Stimulated activated CD8-positive, alpha-beta memory T cell treated with anti-CD3 and anti-CD28 coated beads, Interleukin-4, amount 100 ng/mL, for 1 hour (primary cell): ENCODE data around the gene LTBP1.
"Not testable (repeated sequence)": the region's sequence is repeated elsewhere in the genome, so short reads cannot be mapped to it uniquely, and the experiment has no call there.

Experiments used
- DNase-seq, 2 donors: peaks; one replicate each; pipeline ENCODE4 v3.0.0-alpha.2; 2020; ENCODE audit warnings: low read depth in 2 of 2, low spot score in 1 of 2

The LTBP1 gene

GRCh38 chr2:32946314-32947075 lies at the start of gene LTBP1:
TSS of gene LTBP1 (plus strand) at chr2:32946953. CDS start at chr2:32947325, 372 bp downstream.
- peak; percentile 7 to 15 for DNase-seq

DNA sequence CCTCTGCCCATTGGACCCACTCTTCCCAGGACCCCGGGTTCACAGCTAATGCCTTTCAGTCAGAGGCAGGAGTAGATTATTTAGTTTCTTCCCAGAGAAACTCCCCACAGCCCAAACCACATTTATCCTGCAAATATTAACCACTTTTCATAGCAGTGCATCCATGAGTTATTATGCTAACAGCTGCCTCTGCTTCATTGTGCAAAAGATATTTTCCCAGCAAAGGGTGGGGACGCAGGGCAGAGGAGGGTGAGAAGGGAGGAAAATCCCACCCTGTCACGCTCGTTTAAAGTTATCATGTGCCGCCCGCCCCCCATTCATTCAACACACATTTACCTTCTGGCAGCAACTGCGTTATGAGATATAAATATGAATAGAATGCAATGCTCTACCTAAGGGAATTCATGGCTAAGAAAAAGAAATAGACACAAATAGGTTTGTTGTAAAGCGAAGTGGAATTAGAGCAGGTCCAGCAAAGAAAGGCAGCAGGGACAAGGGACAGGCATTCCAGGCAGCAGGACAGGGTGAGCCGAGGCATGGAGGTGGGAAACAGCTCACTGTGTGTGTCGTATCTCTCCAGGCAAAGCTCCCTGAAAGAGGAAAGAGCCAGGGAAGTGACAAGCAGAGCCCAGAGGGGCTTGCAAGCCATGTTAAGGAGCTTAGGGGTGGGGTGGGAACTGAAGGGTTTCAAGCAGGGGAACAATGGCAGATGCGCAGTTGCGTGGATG lies 46.3 kb upstream of the LTBP1 start:
- DNase-seq = no peak

GRCh38 chr2:32901313-32901712 lies 45.4 kb upstream of the LTBP1 start:
- no peak for DNase-seq

DNA sequence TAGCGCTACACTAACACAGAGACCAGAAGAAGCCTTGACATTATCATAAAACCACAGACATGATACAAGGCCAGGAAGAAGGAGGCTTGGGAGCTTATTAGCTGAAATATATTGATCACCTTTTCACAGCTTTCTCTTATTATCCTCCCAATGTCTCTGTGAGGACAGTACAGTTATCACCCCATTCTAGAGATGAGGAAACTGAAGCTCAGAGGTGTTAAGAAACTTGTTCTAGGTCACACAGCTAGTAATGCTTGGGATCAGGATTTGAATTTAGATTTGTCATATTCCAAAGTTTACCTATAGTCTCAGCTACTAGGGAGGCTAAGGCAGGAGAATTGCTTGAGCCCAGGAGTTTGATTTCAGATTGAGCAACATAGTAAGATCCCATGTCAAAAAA lies 44.6 kb upstream of the LTBP1 start:
- DNase-seq = no peak

DNA sequence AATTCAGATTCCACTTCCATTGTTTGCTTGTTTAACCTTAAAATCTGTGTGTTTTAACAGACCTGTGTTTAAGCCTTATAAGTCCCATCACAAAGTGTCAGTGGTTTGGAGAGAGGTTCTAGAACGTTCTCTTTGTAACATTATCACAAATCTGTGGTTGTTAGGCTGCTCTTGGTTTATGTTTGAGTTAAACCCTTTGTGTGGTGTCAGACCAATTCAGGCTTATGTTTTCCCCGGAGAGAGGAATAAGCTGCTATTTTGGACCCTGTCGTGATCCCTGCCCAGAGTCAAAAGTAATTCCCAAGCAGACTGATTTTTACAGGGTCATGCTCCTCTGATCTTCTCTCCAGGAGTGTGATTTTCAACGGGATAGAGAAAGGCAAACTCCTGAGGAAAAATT lies 43.8 kb upstream of the LTBP1 start:
- no peak for DNase-seq

GRCh38 chr2:32904074-32904473 lies 42.7 kb upstream of the LTBP1 start:
- DNase-seq = no peak

DNA sequence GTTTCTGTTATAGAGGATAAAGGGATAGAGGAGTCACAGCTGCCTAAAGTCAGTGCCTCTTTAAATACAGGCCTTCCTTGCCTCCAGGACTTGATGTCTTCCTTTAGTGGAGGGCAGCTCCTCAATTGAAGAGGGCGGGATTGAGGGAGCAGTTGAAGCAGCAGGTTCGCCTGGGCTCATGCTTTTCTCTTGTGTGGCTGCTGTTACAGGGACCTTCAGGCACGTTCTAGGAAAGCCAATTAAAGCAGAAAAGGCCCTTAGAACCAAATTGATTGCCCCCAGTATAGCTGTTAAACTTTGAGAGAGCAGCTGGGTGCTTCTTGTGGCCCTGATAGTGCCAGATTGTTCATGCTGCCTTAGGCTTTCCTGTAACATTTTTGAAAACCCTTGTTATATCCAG lies 42.0 kb upstream of the LTBP1 start:
- DNase-seq = no peak

GRCh38 chr2:32905270-32905669 lies 41.5 kb upstream of the LTBP1 start:
- DNase-seq = no peak

DNA sequence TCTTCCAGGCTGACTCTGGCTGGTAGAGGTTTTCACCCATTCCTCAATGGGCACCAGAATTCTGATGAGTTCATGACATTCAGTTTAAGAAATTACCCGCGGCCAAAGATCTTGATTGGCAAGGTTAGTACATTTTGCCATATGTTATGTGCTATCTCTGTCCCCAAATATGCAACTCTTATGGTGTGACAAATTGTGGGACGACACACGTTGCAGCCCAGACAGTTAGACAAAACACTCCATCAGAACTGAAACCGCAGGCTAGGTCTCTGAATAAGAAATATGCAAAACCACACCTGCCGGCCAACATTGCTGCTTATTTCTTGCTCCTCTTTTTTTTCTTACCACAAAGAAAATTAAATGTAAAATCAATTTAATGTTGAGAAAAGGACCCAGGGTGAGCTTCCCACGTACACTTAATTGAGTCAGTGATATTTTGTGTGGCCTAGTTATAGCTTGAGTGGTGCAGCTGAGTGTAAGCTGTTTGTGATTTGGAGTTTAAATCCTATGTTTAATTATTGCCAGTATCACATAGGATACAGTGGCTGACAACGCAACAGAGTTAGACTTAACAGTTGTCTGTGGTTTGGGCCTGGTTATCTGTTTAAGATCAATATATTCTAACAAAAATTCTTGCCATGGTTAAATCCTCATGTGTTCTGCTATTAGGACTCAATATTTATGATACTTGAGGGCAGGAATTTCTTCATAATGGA lies 35.7 kb upstream of the LTBP1 start:
- no peak for DNase-seq

DNA sequence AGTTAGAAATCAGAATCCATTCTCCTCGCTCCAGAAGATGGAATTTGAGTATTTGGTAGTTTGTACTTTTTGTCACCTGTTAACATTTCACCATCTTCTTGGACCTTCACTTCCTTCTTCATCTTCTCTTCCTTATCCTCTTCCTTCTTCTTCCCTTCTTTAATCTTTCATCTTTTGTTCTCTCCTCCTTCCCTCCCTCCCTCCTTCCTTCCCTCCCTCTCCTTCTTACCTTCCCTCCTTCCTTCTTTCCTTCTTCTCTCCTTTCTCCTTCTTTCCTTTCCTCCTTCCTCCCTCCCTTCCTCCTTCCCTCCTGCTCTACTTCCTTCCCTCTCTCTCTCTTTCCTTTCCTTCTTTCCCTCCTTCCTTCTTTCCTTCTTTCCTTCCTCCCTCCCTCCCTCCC lies 31.1 kb upstream of the LTBP1 start:
- DNase-seq = no peak

DNA sequence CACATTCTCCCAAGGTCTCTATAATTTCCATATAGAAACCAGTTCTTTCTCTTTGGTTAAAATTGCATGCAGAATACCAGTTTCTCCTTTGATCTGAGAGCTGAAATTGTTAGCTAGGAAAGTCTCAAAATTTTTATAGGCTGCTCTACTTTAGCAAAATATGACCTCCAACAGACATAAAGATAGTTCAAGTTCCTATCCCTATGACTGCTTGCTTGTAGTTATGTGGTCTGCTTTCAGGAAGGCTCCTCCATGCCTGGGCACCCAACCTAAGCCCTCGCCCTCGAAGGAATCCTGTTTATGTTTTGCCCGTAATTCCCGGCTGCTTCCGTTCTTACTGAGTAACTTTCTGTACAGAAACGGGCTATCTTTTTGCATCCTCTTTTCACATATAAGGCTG lies 28.0 kb upstream of the LTBP1 start:
- DNase-seq = no peak

DNA sequence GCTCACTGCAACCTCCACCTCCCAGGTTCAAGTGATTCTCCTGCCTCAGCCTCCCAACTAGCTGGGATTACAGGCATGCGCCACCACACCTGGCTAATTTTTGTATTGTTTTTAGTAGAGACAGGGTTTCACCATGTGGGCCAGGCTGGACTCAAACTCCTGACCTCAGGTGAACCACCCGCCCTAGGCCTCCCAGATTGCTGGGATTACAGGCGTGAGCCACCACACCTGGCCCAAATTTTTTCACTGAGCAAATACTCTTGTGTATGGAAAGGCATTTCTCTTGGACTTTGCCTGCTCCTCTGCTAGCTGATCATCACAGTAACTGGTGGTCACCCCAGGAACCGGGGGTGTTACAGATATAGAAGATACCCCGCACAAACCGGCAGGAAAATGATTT lies 26.9 kb upstream of the LTBP1 start:
- not testable (repeated sequence) for DNase-seq

GRCh38 chr2:32921486-32921885 lies 25.3 kb upstream of the LTBP1 start:
- DNase-seq = not testable (repeated sequence)

DNA sequence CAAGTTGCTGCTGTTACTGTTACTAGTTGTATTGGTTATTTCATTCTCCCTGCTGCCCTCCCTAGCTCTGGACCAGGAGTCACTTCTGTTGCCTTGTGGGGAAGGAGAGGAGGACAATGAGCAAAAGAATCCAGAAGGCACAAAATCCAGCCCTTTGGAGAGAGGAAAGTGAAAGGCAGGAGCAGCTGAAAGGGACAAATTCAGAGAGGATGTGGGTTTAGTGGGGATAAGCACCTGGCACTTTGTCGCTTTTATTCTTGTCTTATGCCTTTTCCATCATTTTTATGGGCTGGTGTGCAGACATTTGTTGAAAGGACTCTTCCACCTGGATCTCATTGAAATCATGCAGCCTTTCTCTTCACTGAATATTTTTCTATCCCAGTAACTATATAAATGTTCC lies 24.3 kb upstream of the LTBP1 start:
- no peak for DNase-seq

GRCh38 chr2:32923109-32923508 lies 23.6 kb upstream of the LTBP1 start:
- no peak for DNase-seq

- no peak for DNase-seq
These were observed 21.4 kb upstream of the LTBP1 start for GRCh38 chr2:32925283-32925815.

DNA sequence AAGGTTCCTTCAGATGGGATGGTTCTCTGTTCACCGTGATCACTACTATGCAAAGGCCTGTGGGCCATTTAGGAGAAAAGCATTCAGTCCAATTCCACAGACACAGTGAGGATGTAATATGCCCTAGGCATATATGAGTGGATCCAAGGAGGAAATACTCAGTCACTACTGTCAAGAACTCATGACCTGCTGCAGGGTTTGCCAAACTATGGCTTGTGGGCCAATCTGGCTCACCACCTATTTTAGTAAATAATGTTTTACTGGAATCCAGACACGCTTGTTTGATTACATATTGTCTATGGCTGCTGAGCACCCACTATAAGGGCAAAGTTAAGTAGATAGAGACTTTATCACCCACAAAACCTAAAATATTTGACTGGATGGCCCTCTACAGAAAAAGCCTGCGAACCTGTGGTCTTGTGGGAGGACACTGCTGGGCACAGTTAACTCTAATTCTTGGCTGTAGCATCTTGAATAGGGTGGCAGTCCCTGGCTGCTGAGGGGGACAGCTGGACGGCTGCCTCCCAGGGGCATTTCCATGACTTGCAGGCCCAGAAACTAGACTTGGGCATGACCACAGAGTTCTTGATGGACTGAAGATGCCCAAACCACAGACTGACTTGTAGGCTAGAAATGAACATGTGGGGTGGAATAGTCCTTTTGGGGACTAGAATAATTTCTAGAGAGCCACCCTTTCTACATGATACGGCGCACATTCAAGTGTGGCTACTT lies 20.6 kb upstream of the LTBP1 start:
- no peak for DNase-seq

DNA sequence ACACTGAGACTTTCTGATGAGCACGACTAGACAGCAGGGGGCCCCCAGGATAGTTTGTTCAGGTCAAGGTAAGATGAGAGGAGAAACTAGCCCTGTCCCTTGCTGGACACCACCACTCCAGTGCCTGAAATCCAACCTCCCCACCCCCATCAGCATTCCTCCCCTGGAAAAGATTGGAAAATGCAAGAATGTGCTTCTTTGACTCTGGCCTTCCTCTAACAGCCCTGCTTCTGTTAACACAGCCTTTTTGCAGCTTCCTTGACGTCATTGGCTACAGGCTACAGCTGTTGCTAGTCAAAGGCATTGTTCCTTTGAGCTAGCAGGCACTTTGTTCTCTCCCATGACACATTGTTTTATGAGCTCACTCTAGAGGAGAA lies 20.1 kb upstream of the LTBP1 start:
- no peak for DNase-seq

- no peak for DNase-seq
These were observed 16.3 kb upstream of the LTBP1 start for GRCh38 chr2:32930436-32930835.

- no peak for DNase-seq
These were observed 15.2 kb upstream of the LTBP1 start for GRCh38 chr2:32931519-32931918.
